Measurements from ENCODE around the gene MTMR11. TPM values are rescaled to one million over a fixed set of nuclear protein-coding genes. Genes with fewer than 3 reads are reported as not detected.

Gene MTMR11
- total and polyA plus RNA-seq, 10 of the 15 experiments (the other 5 are each of a cell fraction or from before 2014, with no cell fraction given), result 0.35 to 1.1 (median 0.73) TPM

GRCh38 chr1:149879556-149879955 is 57.1 kb downstream of the MTMR11 start:
- no peaks in the 10 kb centered on the region for H4K20me1 ChIP-seq (ENCODE audit: control insufficient read depth, insufficient read depth)
- in situ Hi-C loops (cut with MboI) (no loop called here), intact Hi-C loops (cut with micrococcal nuclease; ENCODE audit: unreplicated experiment) (no loop called here)
- H3K9me3 ChIP-seq (replicated peaks; ENCODE audit: control insufficient read depth, insufficient read depth, low read length), result no peaks in the 10 kb centered on the region
- 54% methylated on average over 1 of the region's 1 CpG for WGBS (ENCODE audit: insufficient coverage, insufficient replicate concordance, low lambda C conversion rate, missing lambda C conversion rate)
- H3K79me2 ChIP-seq (ENCODE audit: control insufficient read depth, insufficient read depth, low read length), result peaks cover 4% of the 10 kb centered on the region
- no TSS peak for BruUV-seq (replicated peaks)
- ATAC-seq (no peak), DNase-seq (ENCODE audit: low read depth, low spot score) (no peak), FAIRE-seq (no peak)
- H3K27ac ChIP-seq (ENCODE audit: control insufficient read depth, insufficient read depth), result no peak overlapping the region
- H3K36me3 ChIP-seq (ENCODE audit: control insufficient read depth in 2 of 2, insufficient read depth in 2 of 2, low read length in 1 of 2), result no peaks in the 10 kb centered on the region
- no peak overlapping the region for H3K4me2 ChIP-seq (ENCODE audit: control insufficient read depth, insufficient read depth)
- CTCF ChIA-PET, result no interaction called here
- POLR2A ChIA-PET, result no interaction called here
- no peak overlapping the region for H3K9ac ChIP-seq (ENCODE audit: control insufficient read depth, insufficient read depth, low read length)
- H2AFZ ChIP-seq (ENCODE audit: control insufficient read depth, low read depth, low read length), result no peak overlapping the region
- no peaks in the 10 kb centered on the region for H3K27me3 ChIP-seq (replicated peaks in 1 of 2; ENCODE audit: control insufficient read depth in 2 of 2, insufficient read depth in 2 of 2, low read length in 1 of 2)
- TF ChIP-seq RUNX3 (IDR thresholded peaks at IDR 0.05; ENCODE audit: low read length) (no peak), FOXK2 (IDR thresholded peaks at IDR 0.05) (no peak), PBX3 (IDR thresholded peaks at IDR 0.05; ENCODE audit: insufficient replicate concordance, low read depth, low read length) (no peak), CUX1 (IDR thresholded peaks at IDR 0.05; ENCODE audit: insufficient replicate concordance, low read depth, low read length) (no peak), NR2C2 (IDR thresholded peaks at IDR 0.05; ENCODE audit: borderline replicate concordance, control insufficient read depth, insufficient read length, low read depth) (no peak), HDGF (IDR thresholded peaks at IDR 0.05) (no peak), ESRRA (IDR thresholded peaks at IDR 0.05; ENCODE audit: low read length) (no peak), RELB (IDR thresholded peaks at IDR 0.05; ENCODE audit: low read depth) (no peak), MTA3 (IDR thresholded peaks at IDR 0.05; ENCODE audit: borderline replicate concordance, low read length) (no peak), ZNF207 (IDR thresholded peaks at IDR 0.05; ENCODE audit: borderline replicate concordance) (no peak), ZNF217 (IDR thresholded peaks at IDR 0.05) (no peak), ZSCAN29 (IDR thresholded peaks at IDR 0.05) (no peak), SMAD5 (IDR thresholded peaks at IDR 0.05; ENCODE audit: low read depth) (no peak)
- no peak overlapping the region for H3K4me3 ChIP-seq
- H3K4me1 ChIP-seq (ENCODE audit: control insufficient read depth, insufficient read depth, low read length), result no peaks in the 10 kb centered on the region
- RAD21 ChIA-PET (ENCODE audit: unreplicated experiment), result no interaction called here
- SMC1A ChIA-PET (ENCODE audit: uncharacterized antibody, unreplicated experiment), result no interaction called here

Data from GM12878 (cell line).